Stimulated activated CD8-positive, alpha-beta memory T cell treated with anti-CD3 and anti-CD28 coated beads, Interleukin-12 subunit alpha, Interleukin-12 subunit beta, amount 100 ng/mL, for 4 hours (primary cell): ENCODE data around the gene FAM168B.
"Not testable (repeated sequence)": the region's sequence is repeated elsewhere in the genome, so short reads cannot be mapped to it uniquely, and the experiment has no call there.

Experiments
- DNase-seq: peaks from one replicate; pipeline ENCODE4 v3.0.0-alpha.2; 2020; ENCODE audit warnings: low read depth

Gene FAM168B, protein sequence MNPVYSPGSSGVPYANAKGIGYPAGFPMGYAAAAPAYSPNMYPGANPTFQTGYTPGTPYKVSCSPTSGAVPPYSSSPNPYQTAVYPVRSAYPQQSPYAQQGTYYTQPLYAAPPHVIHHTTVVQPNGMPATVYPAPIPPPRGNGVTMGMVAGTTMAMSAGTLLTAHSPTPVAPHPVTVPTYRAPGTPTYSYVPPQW

DNA sequence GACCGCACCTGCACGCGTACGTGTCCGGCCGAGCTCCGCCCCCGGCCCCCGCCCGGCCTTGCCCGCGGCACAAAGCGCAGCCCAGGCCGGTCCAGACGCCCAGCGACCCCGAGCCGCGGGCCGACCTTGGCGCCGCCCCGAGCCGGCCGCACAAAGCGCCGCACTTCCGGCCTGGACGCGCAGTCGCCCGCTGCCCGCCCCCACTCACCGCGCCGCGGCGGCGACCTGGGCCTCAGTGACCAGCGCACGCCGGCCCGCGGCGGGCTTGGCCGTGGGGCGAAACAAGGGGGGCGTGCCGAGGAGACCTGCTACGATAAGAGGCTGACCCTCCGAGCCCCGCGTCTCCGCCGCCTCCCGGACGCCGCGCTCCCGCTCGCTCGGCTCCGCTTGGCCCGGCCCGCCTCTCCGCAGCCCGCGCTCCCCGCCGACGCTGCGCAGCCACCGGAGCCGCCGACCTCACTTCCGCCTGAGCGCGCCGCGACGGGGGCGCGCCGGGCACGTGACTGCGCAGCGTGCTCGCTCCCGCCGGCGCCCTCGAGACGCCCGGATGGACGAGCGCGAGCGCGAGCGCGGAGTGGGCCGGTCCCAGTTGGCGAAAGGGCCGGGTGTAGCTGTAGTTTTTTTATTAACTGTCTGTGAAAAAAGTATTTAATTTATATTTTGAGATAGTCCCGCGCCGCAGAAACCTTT is at the start of gene FAM168B:
Gene FAM168B, minus strand, starts transcription at position 455 of the 690 bp plus-strand sequence. CDS start 10,814 bp downstream, outside the sequence.
- DNase-seq, result peak; percentile 86

DNA sequence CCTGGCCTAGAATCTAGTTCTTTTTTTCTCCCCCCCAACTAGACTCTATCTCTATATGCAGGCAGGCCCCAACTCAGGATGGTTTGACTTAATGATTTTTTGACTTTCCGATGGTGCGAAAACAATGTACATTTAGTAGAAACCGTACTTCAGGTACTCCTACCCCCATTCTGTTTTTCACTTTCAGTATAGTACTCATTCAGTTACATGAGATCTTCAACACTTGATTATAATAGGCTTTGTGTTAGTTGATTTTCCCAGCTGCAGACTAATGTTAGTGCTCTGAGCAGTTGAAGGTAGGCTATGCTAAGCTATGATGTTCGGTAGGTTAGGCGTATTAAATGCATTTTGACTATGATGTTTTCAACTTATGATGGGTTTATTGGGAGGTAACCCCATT is 49.6 kb upstream of the FAM168B start:
- no peak for DNase-seq

DNA sequence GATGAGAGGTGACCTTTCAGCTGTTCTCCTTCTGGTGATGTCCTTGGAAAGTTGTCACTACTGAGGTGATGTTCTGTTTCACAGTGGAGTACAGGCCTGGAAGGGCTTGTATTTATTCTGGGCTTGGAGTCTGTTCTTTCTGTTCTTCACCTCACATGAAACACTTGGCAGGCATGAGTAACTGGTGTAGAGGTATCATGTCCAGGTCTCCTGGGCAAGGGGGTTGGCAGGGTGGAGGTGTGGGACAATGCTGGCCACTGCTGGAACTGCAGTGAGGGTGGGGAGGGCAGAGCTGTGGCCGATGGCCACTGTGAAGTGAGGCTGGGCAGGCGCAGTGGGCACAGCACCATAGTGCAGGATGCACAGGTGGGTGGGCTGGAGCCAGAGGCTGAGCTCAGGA is 47.3 kb upstream of the FAM168B start:
- DNase-seq, result no peak

- DNase-seq, result no peak
Observed at GRCh38 chr2:131132729-131133128, 39.5 kb upstream of the FAM168B start.

GRCh38 chr2:131130298-131130596 is 37.0 kb upstream of the FAM168B start:
- no peak for DNase-seq

GRCh38 chr2:131127981-131128380 is 34.7 kb upstream of the FAM168B start:
- DNase-seq, result no peak

DNA sequence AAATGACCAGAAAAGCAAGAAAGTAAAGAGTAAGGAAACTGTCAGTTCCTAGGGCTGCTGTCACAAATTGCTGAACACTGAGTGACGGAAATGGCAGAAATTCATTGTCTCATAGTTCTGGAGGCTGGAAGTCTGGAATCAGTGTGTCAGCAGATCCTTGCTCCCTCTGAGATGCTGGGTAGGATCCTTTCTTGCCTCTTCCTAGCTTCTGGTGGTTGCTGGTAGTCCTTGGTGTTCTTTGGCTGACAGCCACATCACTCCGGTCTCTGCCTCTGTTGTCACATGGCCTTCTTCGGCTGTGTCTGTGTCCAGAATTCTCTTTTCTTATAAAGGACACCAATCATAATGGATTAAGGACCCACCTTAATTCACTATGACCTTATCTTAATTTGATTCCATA is 33.8 kb upstream of the FAM168B start:
- DNase-seq, result no peak

- DNase-seq, result no peak
Observed at GRCh38 chr2:131126436-131126835, 33.2 kb upstream of the FAM168B start.

DNA sequence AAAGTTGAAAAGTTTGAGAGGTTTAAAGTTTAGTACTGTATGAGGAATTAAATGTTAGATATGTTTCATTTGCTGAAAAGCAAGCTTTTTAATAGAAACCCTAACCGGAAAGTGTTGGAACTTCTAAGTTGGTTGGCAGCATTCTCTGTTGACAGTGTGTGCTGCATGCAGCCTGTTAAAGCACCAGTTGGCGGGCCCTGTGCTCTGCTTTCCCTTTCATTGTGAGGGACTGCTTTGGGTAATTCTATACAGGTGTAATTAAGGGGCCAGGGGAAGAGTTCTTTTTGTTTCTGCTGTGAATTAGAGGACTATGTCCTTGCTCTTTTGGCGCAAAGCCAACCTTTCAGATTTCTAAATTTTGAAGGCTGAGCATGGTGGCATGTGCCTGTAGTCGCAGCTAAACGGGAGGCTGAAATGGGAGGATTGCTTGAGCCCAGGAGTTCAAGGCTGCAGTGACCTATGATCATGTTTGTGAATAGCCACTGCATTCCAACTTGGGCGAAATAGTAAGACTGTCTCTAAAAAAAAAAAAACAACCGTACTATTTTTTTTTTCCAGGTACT is 32.0 kb upstream of the FAM168B start:
- DNase-seq, result no peak

GRCh38 chr2:131123192-131123591 is 29.9 kb upstream of the FAM168B start:
- no peak for DNase-seq

DNA sequence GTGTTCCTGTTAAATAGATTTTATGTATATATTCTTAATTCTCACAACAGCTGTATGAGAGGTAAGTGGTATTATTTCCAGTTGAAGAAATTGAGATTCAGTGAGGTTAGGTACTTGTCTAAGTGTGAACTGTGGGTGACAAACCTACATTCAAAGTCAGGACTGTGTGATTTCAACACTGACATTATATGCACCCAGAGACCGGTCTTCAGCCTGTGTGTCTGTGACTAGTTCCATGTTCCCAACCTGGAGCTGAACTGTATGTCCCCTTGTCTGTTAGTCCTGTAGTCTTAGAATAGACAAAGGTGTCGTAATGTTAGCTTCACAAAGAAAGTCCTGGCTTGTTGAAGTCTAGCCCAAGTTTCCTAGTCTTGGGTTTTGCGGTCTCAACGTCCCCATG is 29.2 kb upstream of the FAM168B start:
- no peak for DNase-seq

- no peak for DNase-seq
Observed at GRCh38 chr2:131121464-131121863, 28.2 kb upstream of the FAM168B start.

GRCh38 chr2:131120815-131121317 is 27.6 kb upstream of the FAM168B start:
- no peak for DNase-seq

GRCh38 chr2:131115752-131116151 is 22.5 kb upstream of the FAM168B start:
- no peak for DNase-seq

DNA sequence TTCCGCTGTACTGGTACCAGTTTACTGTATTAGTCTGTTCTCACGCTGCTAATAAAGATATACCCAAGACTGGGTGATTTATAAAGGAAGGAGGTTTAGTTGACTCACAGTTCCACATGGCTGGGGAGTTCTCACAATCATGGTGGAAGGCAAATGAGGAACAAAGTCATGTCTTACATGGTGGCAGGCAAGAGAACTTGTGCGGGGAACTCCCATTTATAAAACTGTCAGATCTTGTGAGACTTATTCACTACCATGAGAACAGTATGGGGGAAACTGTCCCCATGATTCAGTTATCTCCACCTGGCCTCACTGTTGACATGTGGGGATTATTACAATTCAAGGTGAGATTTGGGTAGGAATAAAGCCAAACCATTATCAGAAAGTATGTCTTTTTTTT is 21.7 kb upstream of the FAM168B start:
- DNase-seq, result not testable (repeated sequence)

- DNase-seq, result no peak
Observed at GRCh38 chr2:131113566-131114227, 20.4 kb upstream of the FAM168B start.

- no peak for DNase-seq
Observed at GRCh38 chr2:131112529-131112928, 19.3 kb upstream of the FAM168B start.

- peak; percentile 29 for DNase-seq
Observed at GRCh38 chr2:131105950-131106801, 12.9 kb upstream of the FAM168B start.

- peak; percentile 90 for DNase-seq
Observed at GRCh38 chr2:131105156-131105949, 12.1 kb upstream of the FAM168B start, which contains the start of gene PLEKHB2. Gene PLEKHB2 (plus strand): TSS chr2:131105336. CDS start chr2:131120942, 15,606 bp downstream.

GRCh38 chr2:131104487-131105155 is 11.4 kb upstream of the FAM168B start:
- DNase-seq, result peak; percentile 24
